H4 (cell line): ENCODE measurements around the gene GINS1. TPM values are rescaled to one million over a fixed set of nuclear protein-coding genes. Genes with fewer than 3 reads are reported as not detected.
"Not testable (repeated sequence)": the region's sequence is repeated elsewhere in the genome, so short reads cannot be mapped to it uniquely, and the experiment has no call there.

Experiments used
- DNase-seq: peaks from one replicate; pipeline ENCODE4 v3.0.0-alpha.2; 2015; ENCODE audit warnings: low spot score
- total RNA-seq: library from RNA; depleted of rRNA; stranded (reverse); fragments of >200 nt; shearing (Covaris generic); gene quantifications from 2 replicates; pipeline ENCODE4 v1.2.3, GENCODE V29; 2014

The GINS1 gene
- total RNA-seq, 1 experiment from 2014 or later = 20.3 TPM

DNA sequence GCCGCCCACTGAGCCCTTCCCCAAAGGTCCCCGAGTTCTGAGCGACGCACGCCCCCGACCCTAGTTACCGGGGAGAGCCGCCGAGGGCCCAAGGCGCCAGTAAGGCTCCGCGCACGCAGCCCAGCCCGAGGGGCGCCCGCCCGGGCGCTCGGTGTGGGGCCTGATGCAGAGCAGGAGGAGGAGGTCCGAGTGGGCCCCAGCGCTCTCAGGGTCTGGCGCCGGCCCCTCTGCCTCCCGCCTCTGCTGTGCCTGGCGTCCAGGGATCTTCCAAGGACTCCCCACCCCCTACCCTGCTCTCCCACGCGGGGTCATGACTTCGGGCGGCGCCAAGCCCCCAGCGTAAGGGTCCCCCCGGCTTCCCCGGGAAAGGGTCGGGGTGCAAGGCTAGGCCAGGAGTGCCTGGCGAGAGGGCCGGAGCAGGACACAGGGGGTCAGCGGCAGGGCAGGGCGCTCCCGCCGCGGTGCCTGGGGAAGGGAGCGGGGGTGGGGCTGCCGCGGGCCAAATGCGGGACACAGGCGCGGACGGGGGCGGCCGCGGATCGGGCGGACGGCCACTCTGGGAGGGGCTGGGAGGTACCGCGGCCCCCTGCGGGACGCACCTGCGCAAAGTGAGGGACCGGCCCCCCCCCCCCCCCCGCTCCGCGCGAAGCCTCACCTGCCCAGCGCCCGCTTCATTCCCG lies 17.5 kb upstream of the GINS1 start:
- DNase-seq = no peak

- DNase-seq = peak; percentile 94
Measured at GRCh38 chr20:25390538-25391528, 16.6 kb upstream of the GINS1 start, which contains the start of gene ABHD12. Gene ABHD12 (minus strand): TSS chr20:25390835. CDS start chr20:25390703, 132 bp downstream.

- no peak for DNase-seq
Measured at GRCh38 chr20:25394276-25394675, 13.2 kb upstream of the GINS1 start.

DNA sequence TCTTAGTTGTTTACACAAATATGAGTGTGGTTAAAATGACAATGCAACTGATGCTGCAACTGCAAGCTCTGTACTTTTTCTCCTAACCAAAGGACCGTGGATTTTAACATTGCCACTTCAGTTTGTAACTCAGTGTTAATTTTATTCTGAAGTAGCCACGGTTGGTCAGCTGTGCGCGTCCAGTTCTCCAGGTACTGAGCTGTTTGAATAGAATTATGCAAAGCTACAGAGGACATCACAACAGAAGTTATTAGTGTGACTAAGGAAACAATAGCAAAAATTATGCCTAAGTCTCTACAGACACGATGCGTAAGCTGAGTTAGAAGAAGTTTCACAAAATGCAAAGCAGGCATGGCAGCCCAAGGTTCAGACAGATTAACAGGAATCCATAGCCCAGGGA lies 12.5 kb upstream of the GINS1 start:
- no peak for DNase-seq

DNA sequence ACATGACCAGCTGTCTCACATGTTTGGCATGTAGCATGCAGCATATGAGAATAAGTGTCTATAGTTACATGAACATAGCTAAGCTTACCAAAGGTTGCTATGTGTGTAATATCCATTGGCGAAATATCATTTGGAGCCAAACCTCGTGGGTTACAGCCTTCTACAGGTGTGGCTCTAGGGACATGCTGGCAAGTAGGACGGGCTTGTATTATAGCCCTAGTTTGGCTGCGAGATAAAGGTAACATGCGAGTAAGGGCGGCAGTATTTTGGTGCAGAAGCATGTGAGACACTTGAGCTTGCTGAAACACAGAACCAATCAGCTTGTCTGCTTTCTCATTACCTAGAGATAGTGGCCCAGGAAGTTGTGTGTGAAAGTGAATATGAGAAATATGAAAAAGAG lies 10.4 kb upstream of the GINS1 start:
- no peak for DNase-seq

GRCh38 chr20:25397821-25398220 lies 9.7 kb upstream of the GINS1 start:
- no peak for DNase-seq

DNA sequence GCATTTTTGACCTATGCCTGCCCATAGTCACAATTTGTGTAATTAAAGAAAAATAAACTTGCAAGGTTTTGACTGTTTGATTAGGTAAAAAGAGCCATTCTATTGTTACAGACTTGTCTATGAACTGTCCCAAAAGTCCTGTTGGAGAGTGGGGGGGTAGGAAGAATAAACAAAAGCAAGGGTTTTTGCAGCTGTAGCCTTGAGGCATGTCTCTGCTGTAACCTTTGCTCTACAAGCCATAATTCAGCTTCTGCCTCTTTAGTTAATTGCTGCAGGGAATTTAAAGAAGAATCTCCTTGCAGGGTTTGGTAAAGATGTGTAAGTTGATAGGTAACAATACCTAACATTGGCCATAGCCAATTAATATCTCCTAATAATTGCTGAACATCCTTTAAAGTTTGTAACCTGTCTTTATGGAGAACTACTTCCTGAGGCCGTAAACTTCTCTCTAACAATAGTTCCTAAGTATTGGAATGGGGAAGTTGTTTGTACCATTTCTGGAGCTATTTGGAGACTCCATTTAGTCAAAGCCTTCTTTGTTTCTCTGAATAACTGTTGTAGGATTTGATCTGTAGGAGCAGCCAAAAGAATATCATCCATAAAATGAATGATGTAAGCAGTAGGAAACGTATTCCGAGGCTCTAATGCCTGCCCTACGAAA lies 9.0 kb upstream of the GINS1 start:
- DNase-seq = no peak

GRCh38 chr20:25399037-25399430 lies 8.4 kb upstream of the GINS1 start:
- DNase-seq = peak; percentile 58

DNA sequence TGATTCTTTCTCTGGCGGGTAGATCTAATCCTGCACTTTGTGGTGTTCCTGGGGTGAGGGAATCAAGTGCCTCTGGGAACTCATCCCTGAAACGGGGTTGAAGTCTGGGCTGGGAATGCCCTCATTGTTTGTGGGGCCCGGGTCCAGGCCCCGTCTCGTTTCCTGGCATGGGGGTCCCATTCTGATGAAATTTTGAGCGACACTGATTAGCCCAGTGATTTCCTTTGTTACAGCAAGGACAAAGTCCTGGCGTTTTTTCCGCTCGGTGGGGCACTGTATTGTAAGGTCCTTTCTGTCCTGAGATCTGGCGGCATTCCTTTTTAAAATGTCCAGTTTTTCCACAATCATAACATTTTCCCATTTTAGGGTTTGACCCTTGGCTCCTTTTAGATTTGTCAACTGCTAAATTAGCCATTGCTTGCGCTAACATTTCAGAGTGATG lies 7.2 kb upstream of the GINS1 start:
- not testable (repeated sequence) for DNase-seq

- no peak for DNase-seq
Measured at GRCh38 chr20:25402583-25402982, 4.9 kb upstream of the GINS1 start.

DNA sequence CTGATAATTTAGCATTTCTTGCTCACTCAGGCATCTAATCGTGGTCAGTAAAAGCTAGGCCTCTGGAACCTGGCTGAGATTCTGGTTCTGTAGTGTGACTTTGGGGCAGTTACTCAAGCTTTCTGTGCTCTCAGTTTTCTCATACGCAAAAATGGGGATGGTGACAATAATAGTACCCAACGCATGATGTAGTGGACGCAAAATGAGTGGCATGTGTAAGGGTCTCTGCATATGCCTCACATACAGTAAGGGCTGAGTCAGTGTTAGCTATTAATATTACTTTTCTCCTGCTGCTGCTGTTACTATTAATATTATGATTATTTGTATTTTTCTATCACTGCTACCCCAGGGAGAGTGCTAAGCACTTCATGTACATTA lies 686 bp downstream of the GINS1 start:
- no peak for DNase-seq

GRCh38 chr20:25408890-25409289 lies 1.4 kb downstream of the GINS1 start:
- DNase-seq = no peak

DNA sequence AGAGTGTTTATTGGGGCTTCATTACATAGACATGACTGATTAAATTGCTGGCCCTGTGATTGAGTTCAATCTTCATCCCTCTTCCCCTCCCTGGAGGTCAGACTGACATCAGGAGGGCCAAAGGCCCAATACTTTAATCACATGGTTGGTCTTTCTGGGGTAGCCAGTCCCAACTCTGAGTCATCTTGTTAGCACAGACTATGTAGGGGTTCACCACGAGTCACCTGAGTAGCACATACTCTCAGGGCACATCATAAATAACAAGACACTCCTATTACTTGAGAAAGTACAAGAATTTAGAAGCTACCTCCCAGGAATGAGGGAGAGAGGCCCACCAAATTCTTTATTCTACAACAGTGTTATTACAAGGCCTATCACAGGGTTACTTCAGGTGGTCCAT lies 11.3 kb downstream of the GINS1 start:
- no peak for DNase-seq

DNA sequence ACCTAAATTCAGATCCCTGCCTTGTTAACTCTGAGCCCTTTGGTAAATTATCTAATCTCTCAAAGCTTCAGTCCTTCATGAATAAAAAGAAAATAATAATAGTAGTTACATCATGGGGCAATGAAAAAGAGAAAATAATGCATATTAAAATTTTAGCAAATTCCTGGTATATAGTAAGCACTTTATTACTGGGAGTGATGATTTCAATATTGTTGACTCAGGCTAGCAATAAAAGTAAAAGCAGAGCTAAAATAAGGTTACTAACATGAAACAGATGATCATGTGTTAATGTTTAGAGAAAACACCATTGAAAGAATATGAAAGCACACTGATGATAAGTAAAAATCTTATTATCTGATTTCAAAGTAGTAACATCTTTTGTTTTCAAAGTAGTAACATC lies 13.6 kb downstream of the GINS1 start:
- DNase-seq = no peak

DNA sequence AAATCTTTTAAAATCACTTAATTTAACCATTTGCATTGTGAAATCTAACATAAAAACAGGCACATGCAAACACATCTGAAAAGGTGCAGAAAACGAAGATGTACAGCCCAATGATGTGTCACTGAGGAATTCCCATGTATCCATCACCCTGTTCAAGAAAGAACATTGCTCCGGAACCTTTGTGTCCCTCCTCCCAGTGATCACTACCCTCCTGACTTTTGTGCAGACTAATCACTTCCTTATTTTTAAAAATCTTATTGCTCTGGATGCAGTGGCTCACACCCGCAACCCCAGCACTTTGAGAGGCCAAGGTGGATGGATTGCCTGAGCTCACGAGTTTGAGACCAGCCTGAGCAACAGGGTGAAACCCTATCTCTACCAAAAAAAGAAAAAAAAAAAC lies 14.6 kb downstream of the GINS1 start:
- no peak for DNase-seq

DNA sequence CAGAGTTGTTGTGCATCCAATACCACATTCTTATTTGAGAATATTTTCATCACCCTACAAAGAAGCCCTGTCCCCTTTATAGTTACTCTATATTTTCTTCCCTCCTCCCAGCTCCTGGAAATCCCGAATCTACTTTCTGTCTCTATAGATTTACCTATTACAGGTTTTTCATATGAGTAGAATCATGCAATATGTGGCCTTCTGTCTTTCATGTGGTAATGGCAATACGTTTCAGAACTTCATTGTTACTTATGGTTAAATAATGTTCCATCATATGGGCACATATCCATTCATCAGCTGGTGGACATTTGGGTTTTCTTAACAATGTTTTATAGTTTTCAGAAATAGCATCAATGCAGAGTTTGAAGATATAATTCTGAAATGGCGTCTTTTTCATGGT lies 17.1 kb downstream of the GINS1 start:
- no peak for DNase-seq

DNA sequence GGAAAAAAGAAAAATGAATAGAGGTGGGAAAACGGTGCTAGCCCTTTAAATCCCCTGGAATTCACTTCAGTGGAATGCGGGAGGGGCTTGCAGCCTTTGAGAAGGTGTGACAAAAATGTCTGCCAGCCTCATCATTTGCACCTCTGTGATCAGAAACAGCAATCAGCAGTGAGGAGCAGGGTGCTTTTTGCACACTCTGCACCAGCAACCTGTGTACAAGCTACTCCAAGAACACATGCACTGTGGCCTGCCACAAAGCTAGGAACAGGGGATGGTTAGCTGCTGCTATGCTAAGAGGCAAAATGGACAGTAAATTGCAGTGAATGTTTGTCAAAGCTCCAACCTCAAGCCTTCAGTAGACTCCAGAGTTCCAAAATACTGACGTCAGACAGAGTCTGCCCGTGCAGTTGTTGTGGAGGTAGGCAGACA lies 29.7 kb downstream of the GINS1 start:
- no peak for DNase-seq

GRCh38 chr20:25439328-25439727 lies 31.9 kb downstream of the GINS1 start:
- DNase-seq = no peak

GRCh38 chr20:25444556-25444955 lies 37.1 kb downstream of the GINS1 start:
- no peak for DNase-seq

DNA sequence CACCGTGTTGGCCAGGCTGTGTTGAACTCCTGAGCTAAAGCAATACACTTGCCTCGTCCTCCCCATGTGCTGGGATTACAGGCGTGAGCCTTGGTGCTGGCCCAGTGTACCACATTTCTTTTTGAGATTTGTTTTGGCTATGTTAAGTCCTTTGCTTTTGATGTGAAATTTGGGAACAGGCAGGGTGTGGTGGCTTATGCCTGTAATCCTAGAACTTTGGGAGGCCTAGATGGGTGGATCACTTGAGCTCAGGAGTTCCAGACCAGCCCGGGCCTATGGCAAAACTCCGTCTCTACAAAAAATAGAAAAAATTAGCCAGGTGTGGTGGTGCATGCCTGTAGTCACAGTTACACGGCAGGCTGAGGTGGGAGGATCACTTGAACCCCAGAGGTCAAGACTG lies 40.2 kb downstream of the GINS1 start:
- DNase-seq = no peak

DNA sequence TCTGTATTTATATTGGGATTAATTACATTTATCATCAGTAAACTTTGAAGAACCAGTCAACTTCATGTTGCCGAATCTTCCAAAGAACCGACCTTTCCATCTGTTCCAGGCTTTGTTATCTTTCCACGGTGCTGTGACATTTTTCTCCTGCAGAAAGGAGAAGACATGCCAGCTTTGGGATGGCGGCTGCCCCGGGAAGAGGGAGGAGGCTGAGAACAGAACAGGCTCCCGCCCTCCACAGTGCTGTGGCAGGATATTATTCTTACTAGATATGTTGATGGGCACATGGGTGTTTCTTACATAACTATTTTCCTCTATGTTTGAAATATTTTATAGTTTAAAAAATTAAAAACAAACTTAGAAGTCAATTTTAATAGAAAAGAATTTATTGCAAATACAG lies 44.9 kb downstream of the GINS1 start:
- no peak for DNase-seq

- no peak for DNase-seq
Measured at GRCh38 chr20:25453035-25453810, 45.8 kb downstream of the GINS1 start.
